Measurements from ENCODE around the gene MACF1. TPM values are rescaled to one million over a fixed set of nuclear protein-coding genes. Genes with fewer than 3 reads are reported as not detected.

The MACF1 gene
- total RNA-seq, 1 experiment from 2014 or later, result 265 TPM

GRCh38 chr1:39165488-39165887, 39.0 kb upstream of the MACF1 start:
- Histone ChIP-seq H3K27ac (ENCODE audit: low read depth, low read length, poor library complexity, severe bottlenecking) (no peak overlapping the region), H3K4me1 (ENCODE audit: insufficient read depth, low read length, poor library complexity, severe bottlenecking) (peaks cover 21% of the 10 kb centered on the region), H3K27me3 (replicated peaks; ENCODE audit: insufficient read depth, low read depth, low read length, poor library complexity) (no peaks in the 10 kb centered on the region), H3K9me3 (ENCODE audit: low read depth, low read length, poor library complexity, severe bottlenecking) (no peaks in the 10 kb centered on the region), H3K36me3 (ENCODE audit: insufficient read depth, low read length, poor library complexity, severe bottlenecking) (no peaks in the 10 kb centered on the region), H3K4me3 (ENCODE audit: low read depth, low read length, poor library complexity, severe bottlenecking) (no peak overlapping the region)
- TF ChIP-seq CTCF (conservative IDR thresholded peaks at IDR 0.05; ENCODE audit: low read depth, low read length), result no peak
- TF ChIP-seq EZH2 (IDR thresholded peaks at IDR 0.05; ENCODE audit: borderline replicate concordance, low read depth, low read length, poor library complexity, severe bottlenecking), result no peak
- DNase-seq (ENCODE audit: low spot score), result no peak
- POLR2A ChIA-PET (ENCODE audit: low non-redundant PET), result no interaction called here
- CTCF ChIA-PET, result no interaction called here
- BruUV-seq (replicated peaks), result no TSS peak
- intact Hi-C loops (cut with micrococcal nuclease; ENCODE audit: unreplicated experiment), result no loop called here

DNA sequence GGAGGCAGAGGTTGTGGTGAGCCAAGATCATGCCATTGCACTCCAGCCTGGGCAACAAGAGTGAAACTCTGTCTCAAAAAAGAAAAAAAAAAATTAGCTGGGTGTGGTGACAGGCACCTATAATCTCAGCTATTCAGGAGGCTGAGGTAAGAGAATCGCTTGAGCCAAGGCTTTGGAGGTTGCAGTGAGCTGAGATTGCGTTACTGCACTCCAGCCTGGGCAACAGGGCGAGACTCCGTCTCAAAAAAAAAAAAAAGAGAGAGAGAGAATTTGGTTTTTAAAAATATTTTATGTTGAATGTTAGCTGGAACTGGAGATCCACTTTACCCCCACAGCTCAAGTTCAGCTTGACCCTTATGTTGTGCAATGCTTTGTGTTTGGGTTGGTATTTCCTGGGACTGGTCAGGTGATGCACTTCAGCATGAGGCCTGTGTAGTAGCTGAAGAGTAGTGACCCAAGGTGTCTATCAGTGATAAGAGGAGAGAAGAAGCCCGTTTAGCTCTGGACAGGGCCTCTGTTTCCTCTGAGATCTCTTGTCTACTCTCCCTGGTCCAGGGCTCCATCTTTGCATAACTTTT, 36.8 kb upstream of the MACF1 start:
- Histone ChIP-seq H3K36me3 (ENCODE audit: insufficient read depth, low read length, poor library complexity, severe bottlenecking) (no peaks in the 10 kb centered on the region), H3K9me3 (ENCODE audit: low read depth, low read length, poor library complexity, severe bottlenecking) (no peaks in the 10 kb centered on the region), H3K27me3 (replicated peaks; ENCODE audit: insufficient read depth, low read depth, low read length, poor library complexity) (no peaks in the 10 kb centered on the region), H3K4me1 (ENCODE audit: insufficient read depth, low read length, poor library complexity, severe bottlenecking) (peaks cover 29% of the 10 kb centered on the region), H3K27ac (ENCODE audit: low read depth, low read length, poor library complexity, severe bottlenecking) (no peak overlapping the region), H3K4me3 (ENCODE audit: low read depth, low read length, poor library complexity, severe bottlenecking) (no peak overlapping the region)
- ChIA-PET POLR2A (ENCODE audit: low non-redundant PET) (no interaction called here), CTCF (interaction anchor here (0.7 kb wide), 1 partner anchor 27 kb away, joined by 10 read pairs; no protein-coding TSS in a partner anchor)
- TF ChIP-seq EZH2 (IDR thresholded peaks at IDR 0.05; ENCODE audit: borderline replicate concordance, low read depth, low read length, poor library complexity, severe bottlenecking), result no peak
- no peak for TF ChIP-seq CTCF (conservative IDR thresholded peaks at IDR 0.05; ENCODE audit: low read depth, low read length)
- intact Hi-C loops (cut with micrococcal nuclease; ENCODE audit: unreplicated experiment), result no loop called here
- no peak for DNase-seq (ENCODE audit: low spot score)
- no TSS peak for BruUV-seq (replicated peaks)

DNA sequence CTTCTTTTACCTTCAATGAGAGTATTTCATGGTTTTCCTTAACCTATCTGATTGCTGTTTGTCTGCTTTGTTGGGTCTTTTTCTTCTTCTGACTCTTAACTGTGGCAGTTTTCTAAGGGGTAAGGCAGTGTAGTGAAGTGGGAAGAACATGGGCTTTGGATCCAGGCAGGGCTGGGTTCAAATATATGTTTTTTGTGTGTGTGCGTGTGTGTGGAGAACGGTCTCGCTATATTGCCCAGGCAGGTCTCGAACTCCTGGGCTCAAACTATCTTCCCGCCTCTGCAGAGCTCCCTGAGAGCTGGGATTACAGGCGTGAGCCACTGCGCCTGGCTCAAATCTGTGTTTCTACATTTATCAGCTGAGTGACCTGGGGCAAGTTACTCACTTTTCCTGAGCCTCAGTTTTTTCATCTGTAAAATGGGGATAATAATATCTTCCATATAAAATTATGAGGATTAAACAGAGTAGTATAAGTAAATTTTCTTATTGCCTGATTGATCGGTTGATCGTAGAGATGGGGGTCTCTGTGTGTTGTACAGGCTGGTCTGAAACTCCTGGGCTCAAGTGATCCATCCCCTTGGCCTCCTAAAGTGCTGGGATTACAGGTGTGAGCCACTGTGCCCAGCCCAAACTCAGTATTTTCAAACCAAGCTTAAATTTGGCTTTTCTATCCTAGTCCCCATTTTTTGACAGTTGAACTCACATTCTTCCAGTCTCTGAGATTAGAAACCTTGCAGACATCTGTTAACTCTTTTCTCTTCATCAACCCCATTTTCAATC, 36.0 kb upstream of the MACF1 start:
- Histone ChIP-seq H3K27me3 (replicated peaks; ENCODE audit: insufficient read depth, low read depth, low read length, poor library complexity) (no peaks in the 10 kb centered on the region), H3K4me3 (ENCODE audit: low read depth, low read length, poor library complexity, severe bottlenecking) (no peak overlapping the region), H3K4me1 (ENCODE audit: insufficient read depth, low read length, poor library complexity, severe bottlenecking) (peaks cover 33% of the 10 kb centered on the region), H3K36me3 (ENCODE audit: insufficient read depth, low read length, poor library complexity, severe bottlenecking) (no peaks in the 10 kb centered on the region), H3K9me3 (ENCODE audit: low read depth, low read length, poor library complexity, severe bottlenecking) (no peaks in the 10 kb centered on the region), H3K27ac (ENCODE audit: low read depth, low read length, poor library complexity, severe bottlenecking) (no peak overlapping the region)
- no peak for DNase-seq (ENCODE audit: low spot score)
- POLR2A ChIA-PET (ENCODE audit: low non-redundant PET), result no interaction called here
- BruUV-seq (replicated peaks), result no TSS peak
- intact Hi-C loops (cut with micrococcal nuclease; ENCODE audit: unreplicated experiment), result no loop called here
- no peak for TF ChIP-seq CTCF (conservative IDR thresholded peaks at IDR 0.05; ENCODE audit: low read depth, low read length)
- no peak for TF ChIP-seq EZH2 (IDR thresholded peaks at IDR 0.05; ENCODE audit: borderline replicate concordance, low read depth, low read length, poor library complexity, severe bottlenecking)
- CTCF ChIA-PET, result no interaction called here

Data from A673 (cell line).